HG03060 (cell line): Measurements from ENCODE around the gene FURIN.
"Not testable (repeated sequence)": the region's sequence is repeated elsewhere in the genome, so short reads cannot be mapped to it uniquely, and the experiment has no call there.

Source experiments
- ATAC-seq: cut with Tn5 transposase; IDR thresholded peaks from one replicate; pipeline ENCODE4 v1.9.1; 2021; ENCODE audit warnings: low read depth, moderate number of reproducible peaks; ENCODE audit not compliant: unreplicated experiment

FURIN gene

GRCh38 chr15:90868261-90868689 is at the start of gene FURIN:
FURIN (plus strand) TSS chr15:90868588; CDS start chr15:90875741, 7,153 bp downstream.
- ATAC-seq, result no peak

- no peak for ATAC-seq
These were observed 49.0 kb upstream of the FURIN start for GRCh38 chr15:90819390-90819789.

- ATAC-seq, result no peak
These were observed 48.5 kb upstream of the FURIN start for GRCh38 chr15:90819850-90820249.

GRCh38 chr15:90820481-90820880 is 47.9 kb upstream of the FURIN start:
- ATAC-seq, result no peak

GRCh38 chr15:90822204-90822955 is 46.0 kb upstream of the FURIN start:
- ATAC-seq, result no peak

GRCh38 chr15:90823455-90823974 is 44.9 kb upstream of the FURIN start:
- no peak for ATAC-seq

GRCh38 chr15:90825115-90825899 is 43.1 kb upstream of the FURIN start:
- ATAC-seq, result not testable (repeated sequence)

GRCh38 chr15:90826206-90826885 is 42.0 kb upstream of the FURIN start:
- not testable (repeated sequence) for ATAC-seq

- ATAC-seq, result no peak
These were observed 41.4 kb upstream of the FURIN start for GRCh38 chr15:90826886-90827435.

GRCh38 chr15:90828111-90828510 is 40.3 kb upstream of the FURIN start:
- ATAC-seq, result no peak

- no peak for ATAC-seq
These were observed 39.3 kb upstream of the FURIN start for GRCh38 chr15:90829126-90829525.

GRCh38 chr15:90829942-90830440 is 38.4 kb upstream of the FURIN start:
- no peak for ATAC-seq

- ATAC-seq, result no peak
These were observed 33.8 kb upstream of the FURIN start for GRCh38 chr15:90834626-90835025.

GRCh38 chr15:90836296-90836871 is 32.0 kb upstream of the FURIN start:
- no peak for ATAC-seq

GRCh38 chr15:90837094-90837493 is 31.3 kb upstream of the FURIN start:
- ATAC-seq, result no peak

GRCh38 chr15:90838139-90838538 is 30.2 kb upstream of the FURIN start:
- ATAC-seq, result no peak

GRCh38 chr15:90838544-90838943 is 29.8 kb upstream of the FURIN start:
- ATAC-seq, result no peak

GRCh38 chr15:90839187-90840071 is 29.0 kb upstream of the FURIN start:
- peak; percentile 53 for ATAC-seq
